Measurements from ENCODE around the gene KLK2. TPM values are rescaled to one million over a fixed set of nuclear protein-coding genes. Genes with fewer than 3 reads are reported as not detected.

Gene KLK2
- 0.14 to 0.17 TPM in 2 of 5 replicates, not detected in the others for total RNA-seq (2022; extraction: Qiagen RNA extraction; ENCODE audit: low read depth)

GRCh38 chr19:50873056-50873455 is at the start of gene KLK2:
KLK2 (plus strand) TSS chr19:50873439; CDS start chr19:50873474, 35 bp downstream.

GRCh38 chr19:50833117-50833801 is 40.0 kb upstream of the KLK2 start, which contains the start of gene KLK15:
KLK15 (minus strand) TSS chr19:50833574; CDS start chr19:50831492, 2,082 bp downstream.

GRCh38 chr19:50854636-50855410 is 18.4 kb upstream of the KLK2 start, which contains the start of gene KLK3:
KLK3 (plus strand) TSS chr19:50854915; CDS start chr19:50854956, 41 bp downstream.

GRCh38 chr19:50911206-50912101 is 38.2 kb downstream of the KLK2 start, which contains the start of gene KLK4:
KLK4 (minus strand) TSS chr19:50911395; CDS start chr19:50910738, 657 bp downstream.

Other genes with a start within 250 kb of the KLK2 start
- gene SYT3, start 233.6 kb upstream of the KLK2 start, total RNA-seq (2022; extraction: Qiagen RNA extraction; ENCODE audit: low read depth), result 0.29 to 0.74 TPM (median 0.53 TPM) in 5 replicates
- 4.3 to 11.4 TPM (median 10.5 TPM) in 5 replicates for gene C19orf81, start 224.0 kb upstream of the KLK2 start, total RNA-seq (2022; extraction: Qiagen RNA extraction; ENCODE audit: low read depth)
- 0.16 to 0.46 TPM (median 0.33 TPM) in 4 of 5 replicates, not detected in the other for gene SHANK1, start 153.6 kb upstream of the KLK2 start, total RNA-seq (2022; extraction: Qiagen RNA extraction; ENCODE audit: low read depth)
- gene CLEC11A, start 150.1 kb upstream of the KLK2 start, total RNA-seq (2022; extraction: Qiagen RNA extraction; ENCODE audit: low read depth), result 6.0 to 10.5 TPM (median 9.2 TPM) in 5 replicates
- not detected in 5 replicates for gene GPR32, start 103.0 kb upstream of the KLK2 start, total RNA-seq (2022; extraction: Qiagen RNA extraction; ENCODE audit: low read depth)
- gene ACP4, start 83.0 kb upstream of the KLK2 start, total RNA-seq (2022; extraction: Qiagen RNA extraction; ENCODE audit: low read depth), result not detected in 5 replicates
- 0.16 to 0.46 TPM (median 0.17 TPM) in 3 of 5 replicates, not detected in the others for gene KLK1, start 49.7 kb upstream of the KLK2 start, total RNA-seq (2022; extraction: Qiagen RNA extraction; ENCODE audit: low read depth)
- not detected in 5 replicates for gene KLK15, start 39.9 kb upstream of the KLK2 start, total RNA-seq (2022; extraction: Qiagen RNA extraction; ENCODE audit: low read depth)
- 0.17 TPM in 1 of 5 replicates, not detected in the others for gene KLK3, start 18.5 kb upstream of the KLK2 start, total RNA-seq (2022; extraction: Qiagen RNA extraction; ENCODE audit: low read depth)
- gene KLK4, start 38.0 kb downstream of the KLK2 start, total RNA-seq (2022; extraction: Qiagen RNA extraction; ENCODE audit: low read depth), result 0.19 to 0.61 TPM (median 0.43 TPM) in 3 of 5 replicates, not detected in the others
- 0.09 TPM in 1 of 5 replicates, not detected in the others for gene KLK5, start 79.6 kb downstream of the KLK2 start, total RNA-seq (2022; extraction: Qiagen RNA extraction; ENCODE audit: low read depth)
- gene KLK6, start 96.2 kb downstream of the KLK2 start, total RNA-seq (2022; extraction: Qiagen RNA extraction; ENCODE audit: low read depth), result 0.15 to 1.5 TPM (median 0.28 TPM) in 5 replicates
- gene KLK7, start 110.5 kb downstream of the KLK2 start, total RNA-seq (2022; extraction: Qiagen RNA extraction; ENCODE audit: low read depth), result not detected in 5 replicates
- not detected in 5 replicates for gene KLK8, start 128.2 kb downstream of the KLK2 start, total RNA-seq (2022; extraction: Qiagen RNA extraction; ENCODE audit: low read depth)
- 0.32 to 0.98 TPM (median 0.45 TPM) in 5 replicates for gene KLK10, start 146.3 kb downstream of the KLK2 start, total RNA-seq (2022; extraction: Qiagen RNA extraction; ENCODE audit: low read depth)
- 0.63 TPM in 1 of 5 replicates, not detected in the others for gene KLK11, start 153.2 kb downstream of the KLK2 start, total RNA-seq (2022; extraction: Qiagen RNA extraction; ENCODE audit: low read depth)
- not detected in 5 replicates for gene KLK12, start 161.6 kb downstream of the KLK2 start, total RNA-seq (2022; extraction: Qiagen RNA extraction; ENCODE audit: low read depth)
- gene KLK13, start 191.7 kb downstream of the KLK2 start, total RNA-seq (2022; extraction: Qiagen RNA extraction; ENCODE audit: low read depth), result 0.18 TPM in 1 of 5 replicates, not detected in the others
- 0.32 to 0.71 TPM (median 0.42 TPM) in 5 replicates for gene KLK14, start 209.4 kb downstream of the KLK2 start, total RNA-seq (2022; extraction: Qiagen RNA extraction; ENCODE audit: low read depth)
- 5.9 to 14.1 TPM (median 13.1 TPM) in 5 replicates for gene CTU1, start 235.0 kb downstream of the KLK2 start, total RNA-seq (2022; extraction: Qiagen RNA extraction; ENCODE audit: low read depth)